Adrenal gland (tissue), 5 donors: Measurements from ENCODE around the gene TNS3.

Experiments
- POLR2A ChIP-seq, 2 donors: fragments of 450-650 bp; IDR thresholded peaks; one replicate each; pipeline ENCODE4 v1.6.1; 2017; ENCODE audit warnings: antibody characterized with exemption in 2 of 2, mild to moderate bottlenecking in 2 of 2, moderate library complexity in 1 of 2
- TF ChIP-seq, protein P1 (sequence below), 6 experiments: fragments of 450-650 bp in 4 of 6; fragments of 200-600 bp in 2 of 6; sonication (generic) in 1 of 6; IDR thresholded peaks; 1 replicate in 5 of 6; 2 replicates in 1 of 6; pipeline versions ENCODE4 v1.5.1 to v1.8.0; 2016 to 2021; ENCODE audit warnings: antibody characterized with exemption in 6 of 6, mild to moderate bottlenecking in 2 of 6, moderate library complexity in 1 of 6
- donor health status: DM: no; HTN: no; CAD: no.

DNA sequence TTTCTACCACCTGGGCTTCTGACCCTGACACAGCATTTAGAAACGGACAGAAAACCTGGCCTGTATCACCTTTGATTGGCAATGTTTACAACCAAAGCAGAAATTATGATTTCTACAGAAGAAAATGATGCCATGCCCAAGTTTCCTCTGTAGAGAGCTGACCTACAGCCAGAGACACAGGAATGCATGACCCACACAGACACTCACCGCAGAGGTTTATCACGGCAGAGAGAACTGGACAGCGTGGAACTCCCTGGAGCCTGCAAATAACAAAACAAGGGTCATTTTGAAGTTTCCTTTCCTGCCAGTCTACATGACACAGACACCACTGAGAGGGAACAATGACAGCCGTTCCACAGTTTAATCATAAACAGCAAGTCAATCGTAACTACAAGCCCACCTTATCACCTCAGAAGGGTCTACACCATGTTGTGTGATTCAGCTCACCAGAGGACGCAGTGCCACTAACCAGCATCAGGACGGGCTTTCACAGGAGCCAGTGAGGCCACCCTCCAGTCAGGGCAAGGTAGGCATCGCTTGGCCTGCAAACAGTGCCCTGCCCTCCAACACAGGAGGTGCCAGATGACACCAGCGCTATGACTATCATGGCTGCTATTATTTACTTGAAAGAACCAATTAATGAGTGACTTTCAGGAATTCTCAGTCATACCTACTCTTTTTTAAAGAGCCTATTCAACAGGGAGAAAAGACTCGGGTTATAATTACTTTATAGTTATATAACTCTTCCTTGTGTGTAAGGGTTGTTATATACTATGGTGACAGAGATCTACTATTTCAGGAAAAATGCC is 139.9 kb downstream of the TNS3 start:
- TF ChIP-seq POLR2A (IDR thresholded peaks at IDR 0.05) = no peak
- TF ChIP-seq, protein P1, sequence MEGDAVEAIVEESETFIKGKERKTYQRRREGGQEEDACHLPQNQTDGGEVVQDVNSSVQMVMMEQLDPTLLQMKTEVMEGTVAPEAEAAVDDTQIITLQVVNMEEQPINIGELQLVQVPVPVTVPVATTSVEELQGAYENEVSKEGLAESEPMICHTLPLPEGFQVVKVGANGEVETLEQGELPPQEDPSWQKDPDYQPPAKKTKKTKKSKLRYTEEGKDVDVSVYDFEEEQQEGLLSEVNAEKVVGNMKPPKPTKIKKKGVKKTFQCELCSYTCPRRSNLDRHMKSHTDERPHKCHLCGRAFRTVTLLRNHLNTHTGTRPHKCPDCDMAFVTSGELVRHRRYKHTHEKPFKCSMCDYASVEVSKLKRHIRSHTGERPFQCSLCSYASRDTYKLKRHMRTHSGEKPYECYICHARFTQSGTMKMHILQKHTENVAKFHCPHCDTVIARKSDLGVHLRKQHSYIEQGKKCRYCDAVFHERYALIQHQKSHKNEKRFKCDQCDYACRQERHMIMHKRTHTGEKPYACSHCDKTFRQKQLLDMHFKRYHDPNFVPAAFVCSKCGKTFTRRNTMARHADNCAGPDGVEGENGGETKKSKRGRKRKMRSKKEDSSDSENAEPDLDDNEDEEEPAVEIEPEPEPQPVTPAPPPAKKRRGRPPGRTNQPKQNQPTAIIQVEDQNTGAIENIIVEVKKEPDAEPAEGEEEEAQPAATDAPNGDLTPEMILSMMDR (IDR thresholded peaks at IDR 0.05) = no peak
